HL-60 (cell line): ENCODE measurements around the gene C10orf143.

Experiments used
- GABPA ChIP-seq: IDR thresholded peaks from 2 replicates; pipeline ENCODE4 v1.6.1; 2012; ENCODE audit warnings: low read depth
- TF ChIP-seq, protein P1 (sequence below): IDR thresholded peaks from one replicate; pipeline ENCODE4 v1.5.1; 2011; ENCODE audit warnings: low read length, control low read depth, inconsistent platforms; ENCODE audit not compliant: insufficient read depth

DNA sequence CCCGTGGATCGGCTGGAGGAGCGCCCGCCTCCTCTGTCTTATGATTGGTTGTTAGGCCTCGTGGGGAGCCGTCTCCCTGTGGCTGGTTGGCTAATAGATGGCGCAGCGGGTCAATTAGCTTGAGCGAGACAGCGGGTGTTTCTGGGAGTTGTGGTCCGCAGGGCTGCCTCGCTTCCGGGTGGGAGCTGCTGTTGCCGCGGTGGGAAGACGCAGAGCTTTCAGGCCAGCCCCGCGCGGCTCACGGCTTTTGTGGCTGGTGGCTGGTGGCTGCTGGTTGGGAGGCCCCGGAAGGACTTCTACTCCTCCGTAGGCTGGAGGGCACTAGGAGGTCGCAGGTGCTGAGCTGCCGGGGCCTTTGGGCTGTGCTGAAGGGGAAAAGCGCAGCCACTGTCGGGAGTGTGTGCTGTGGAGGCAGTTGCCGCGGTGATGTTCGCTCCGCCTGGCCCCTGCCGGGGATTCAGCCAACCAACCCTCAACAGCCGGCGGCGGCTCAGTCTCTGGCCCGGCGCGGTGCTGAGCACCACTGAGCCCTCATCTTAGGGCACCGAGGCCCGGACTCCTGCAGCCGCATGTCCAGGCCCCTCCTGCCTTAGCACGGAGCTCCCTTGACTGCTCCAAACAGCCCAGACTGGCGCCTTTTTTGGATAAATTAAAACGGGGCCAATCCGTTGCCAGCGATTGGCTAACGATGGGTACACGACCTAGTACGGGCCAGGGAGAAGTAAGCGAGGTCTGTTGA, 652 bp upstream of the C10orf143 start:
- TF ChIP-seq, protein P1, sequence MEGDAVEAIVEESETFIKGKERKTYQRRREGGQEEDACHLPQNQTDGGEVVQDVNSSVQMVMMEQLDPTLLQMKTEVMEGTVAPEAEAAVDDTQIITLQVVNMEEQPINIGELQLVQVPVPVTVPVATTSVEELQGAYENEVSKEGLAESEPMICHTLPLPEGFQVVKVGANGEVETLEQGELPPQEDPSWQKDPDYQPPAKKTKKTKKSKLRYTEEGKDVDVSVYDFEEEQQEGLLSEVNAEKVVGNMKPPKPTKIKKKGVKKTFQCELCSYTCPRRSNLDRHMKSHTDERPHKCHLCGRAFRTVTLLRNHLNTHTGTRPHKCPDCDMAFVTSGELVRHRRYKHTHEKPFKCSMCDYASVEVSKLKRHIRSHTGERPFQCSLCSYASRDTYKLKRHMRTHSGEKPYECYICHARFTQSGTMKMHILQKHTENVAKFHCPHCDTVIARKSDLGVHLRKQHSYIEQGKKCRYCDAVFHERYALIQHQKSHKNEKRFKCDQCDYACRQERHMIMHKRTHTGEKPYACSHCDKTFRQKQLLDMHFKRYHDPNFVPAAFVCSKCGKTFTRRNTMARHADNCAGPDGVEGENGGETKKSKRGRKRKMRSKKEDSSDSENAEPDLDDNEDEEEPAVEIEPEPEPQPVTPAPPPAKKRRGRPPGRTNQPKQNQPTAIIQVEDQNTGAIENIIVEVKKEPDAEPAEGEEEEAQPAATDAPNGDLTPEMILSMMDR, result no peak
- no peak; the same call in 1 of the 2 replicates for TF ChIP-seq GABPA
